MM.1S (cell line): Measurements from ENCODE around the gene CAMSAP1.

ENCODE experiments used
- CTCF ChIP-seq: fragments of 300-600 bp; sonication (generic); IDR thresholded peaks from 2 replicates; pipeline ENCODE4 v1.5.1; 2016; ENCODE audit warnings: antibody characterized with exemption, low read length, mixed read lengths
- EZH2 ChIP-seq: fragments of 300-600 bp; sonication (generic); optimal IDR thresholded peaks from 2 replicates; pipeline ENCODE3; 2017; ENCODE audit warnings: low read depth, mild to moderate bottlenecking, antibody characterized with exemption, low read length, mixed read lengths
- EZH2phosphoT487 ChIP-seq: fragments of 300-600 bp; sonication (generic); IDR thresholded peaks from 2 replicates; pipeline ENCODE4 v1.6.1; 2018; ENCODE audit warnings: antibody characterized with exemption, low read length

GRCh38 chr9:135758870-135759269 is 148.5 kb downstream of the CAMSAP1 start:
- TF ChIP-seq CTCF (no peak), EZH2 (no peak), EZH2phosphoT487 (no peak)
